IPS-15b (cell line): ENCODE results near the gene HMCES.
"Not testable (repeated sequence)": the region's sequence is repeated elsewhere in the genome, so short reads cannot be mapped to it uniquely, and the experiment has no call there.

Experiments used
- H3K27me3 ChIP-seq: one replicate; pipeline ENCODE4 v1.6.1; 2013; ENCODE audit warnings: low read length; ENCODE audit not compliant: control insufficient read depth, insufficient read depth
- H3K36me3 ChIP-seq: one replicate; pipeline ENCODE4 v1.6.1; 2013; ENCODE audit warnings: low read length; ENCODE audit not compliant: control insufficient read depth, insufficient read depth
- H3K4me1 ChIP-seq: one replicate; pipeline ENCODE4 v1.6.1; 2013; ENCODE audit warnings: mild to moderate bottlenecking, low read length; ENCODE audit not compliant: control insufficient read depth, insufficient read depth
- H3K4me3 ChIP-seq: one replicate; pipeline ENCODE4 v1.5.1; 2013; ENCODE audit warnings: low read depth, low read length
- H3K9ac ChIP-seq: one replicate; pipeline ENCODE4 v1.6.1; 2013; ENCODE audit warnings: low read depth, mild to moderate bottlenecking, low read length
- H3K9me3 ChIP-seq: one replicate; pipeline ENCODE4 v1.6.1; 2013; ENCODE audit warnings: mild to moderate bottlenecking, low read length; ENCODE audit not compliant: control insufficient read depth, insufficient read depth

Gene HMCES

GRCh38 chr3:129245141-129245540, 33.5 kb upstream of the HMCES start:
- no peak overlapping the region for H3K9ac ChIP-seq
- H3K4me1 ChIP-seq = peaks cover 5% of the 10 kb centered on the region
- H3K27me3 ChIP-seq = no peaks in the 10 kb centered on the region
- H3K9me3 ChIP-seq = no peaks in the 10 kb centered on the region
- peaks cover 3% of the 10 kb centered on the region for H3K36me3 ChIP-seq
- no peak overlapping the region for H3K4me3 ChIP-seq

GRCh38 chr3:129245641-129246306, 32.9 kb upstream of the HMCES start:
- H3K4me3 ChIP-seq, H3K9ac ChIP-seq, H3K27me3 ChIP-seq: not testable (repeated sequence)

GRCh38 chr3:129246636-129247035, 32.0 kb upstream of the HMCES start:
- Histone ChIP-seq H3K9ac (no peak overlapping the region), H3K4me3 (no peak overlapping the region), H3K4me1 (peaks cover 7% of the 10 kb centered on the region), H3K27me3 (no peaks in the 10 kb centered on the region), H3K9me3 (no peaks in the 10 kb centered on the region), H3K36me3 (peaks cover 3% of the 10 kb centered on the region)

More at GRCh38 chr3:129245641-129246306, 32.9 kb upstream of the HMCES start:
- H3K9me3 ChIP-seq, H3K36me3 ChIP-seq, H3K4me1 ChIP-seq: not testable (repeated sequence)

GRCh38 chr3:129248286-129248979, 30.2 kb upstream of the HMCES start:
- H3K9ac ChIP-seq = peak overlapping the region; percentile 98
- H3K9me3 ChIP-seq = no peaks in the 10 kb centered on the region
- H3K4me3 ChIP-seq = peak overlapping the region; percentile 97
- peaks cover 14% of the 10 kb centered on the region for H3K36me3 ChIP-seq
- H3K27me3 ChIP-seq = no peaks in the 10 kb centered on the region
- peaks cover 7% of the 10 kb centered on the region for H3K4me1 ChIP-seq

GRCh38 chr3:129249284-129250065, 29.2 kb upstream of the HMCES start, which contains the start of gene COPG1:
Gene COPG1, plus strand, starts transcription at chr3:129249606. Its CDS starts 104 bp downstream, at chr3:129249710.
- Histone ChIP-seq H3K4me3 (peak within 1 kb of the TSS; percentile 97), H3K9ac (peak within 1 kb of the TSS; percentile 98), H3K27me3 (no peaks in the 10 kb centered on the region), H3K36me3 (peaks cover 19% of the 10 kb centered on the region), H3K4me1 (peaks cover 7% of the 10 kb centered on the region), H3K9me3 (no peaks in the 10 kb centered on the region)

GRCh38 chr3:129252748-129253147, 25.9 kb upstream of the HMCES start:
- H3K36me3 ChIP-seq = peaks cover 43% of the 10 kb centered on the region

GRCh38 chr3:129254536-129255230, 24.0 kb upstream of the HMCES start:
- Histone ChIP-seq H3K36me3 (peaks cover 48% of the 10 kb centered on the region), H3K4me1 (peaks cover 5% of the 10 kb centered on the region)

More at GRCh38 chr3:129252748-129253147, 25.9 kb upstream of the HMCES start:
- Histone ChIP-seq H3K9ac (no peak overlapping the region), H3K4me3 (no peak overlapping the region), H3K27me3 (no peaks in the 10 kb centered on the region), H3K9me3 (no peaks in the 10 kb centered on the region), H3K4me1 (peaks cover 7% of the 10 kb centered on the region)

GRCh38 chr3:129256270-129256669, 22.4 kb upstream of the HMCES start:
- no peak overlapping the region for H3K9ac ChIP-seq
- H3K9me3 ChIP-seq = no peaks in the 10 kb centered on the region
- peaks cover 63% of the 10 kb centered on the region for H3K36me3 ChIP-seq
- no peak overlapping the region for H3K4me3 ChIP-seq
- no peaks in the 10 kb centered on the region for H3K4me1 ChIP-seq
- H3K27me3 ChIP-seq = no peaks in the 10 kb centered on the region

More at GRCh38 chr3:129254536-129255230, 24.0 kb upstream of the HMCES start:
- Histone ChIP-seq H3K9me3 (no peaks in the 10 kb centered on the region), H3K27me3 (no peaks in the 10 kb centered on the region), H3K9ac (no peak overlapping the region), H3K4me3 (no peak overlapping the region)

GRCh38 chr3:129257609-129258008, 21.1 kb upstream of the HMCES start:
- H3K36me3 ChIP-seq = peaks cover 68% of the 10 kb centered on the region
- no peak overlapping the region for H3K4me3 ChIP-seq
- H3K9ac ChIP-seq = no peak overlapping the region
- no peaks in the 10 kb centered on the region for H3K4me1 ChIP-seq
- no peaks in the 10 kb centered on the region for H3K9me3 ChIP-seq
- H3K27me3 ChIP-seq = no peaks in the 10 kb centered on the region

- no peaks in the 10 kb centered on the region for H3K27me3 ChIP-seq
- H3K4me1 ChIP-seq = no peaks in the 10 kb centered on the region
- H3K9me3 ChIP-seq = no peaks in the 10 kb centered on the region
- H3K4me3 ChIP-seq = no peak overlapping the region
- H3K9ac ChIP-seq = no peak overlapping the region
- peaks cover 68% of the 10 kb centered on the region for H3K36me3 ChIP-seq
Observed at GRCh38 chr3:129259612-129260477, 18.8 kb upstream of the HMCES start.
